ENCODE results near the gene CLCN1.
"Not testable (repeated sequence)": the region's sequence is repeated elsewhere in the genome, so short reads cannot be mapped to it uniquely, and the experiment has no call there.

CLCN1 gene

GRCh38 chr7:143315776-143316175 lies at the start of gene CLCN1:
Gene CLCN1 (plus strand): TSS chr7:143316111. CDS start chr7:143316213, 102 bp downstream.
- no peak for DNase-seq (ENCODE audit: low read depth)

DNA sequence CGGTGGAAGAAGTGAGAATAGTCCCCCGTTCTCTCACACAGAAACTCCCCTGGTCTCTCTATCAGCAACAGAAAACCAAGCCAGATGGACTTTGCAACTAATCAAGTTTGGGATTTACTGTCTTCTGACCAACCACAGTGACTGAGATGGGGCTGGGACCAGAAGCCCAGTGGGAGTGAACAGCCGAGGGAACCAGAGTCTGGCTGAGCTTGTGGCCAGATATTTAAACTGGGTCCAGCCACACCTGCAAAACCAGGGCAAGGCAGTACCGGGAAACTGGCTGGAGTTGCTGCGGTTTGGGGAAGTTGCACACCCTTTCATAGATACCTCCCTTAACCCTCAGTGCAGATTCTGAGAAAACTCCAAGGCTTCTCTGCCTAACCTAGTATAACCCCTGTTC lies 46.7 kb upstream of the CLCN1 start:
- no peak for DNase-seq (ENCODE audit: low read depth)

DNA sequence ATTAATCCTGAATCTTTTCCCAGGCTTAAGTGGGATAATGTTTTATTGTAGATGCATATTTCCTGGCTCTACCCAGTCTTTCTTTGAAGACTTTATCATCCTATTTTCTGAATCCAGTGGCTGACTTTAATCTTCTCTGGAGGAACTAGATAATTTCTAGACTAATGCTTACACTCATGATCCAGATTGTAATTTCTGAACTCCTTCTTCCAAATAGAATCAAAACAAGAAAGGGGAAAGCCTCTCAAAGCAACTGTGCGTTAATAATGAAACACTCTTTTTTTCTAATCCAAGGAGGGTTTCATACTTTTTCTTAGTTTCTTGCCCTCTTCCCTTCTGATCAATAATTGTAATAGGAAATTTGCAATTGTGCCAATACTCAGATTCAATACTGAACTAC lies 44.7 kb upstream of the CLCN1 start:
- DNase-seq (ENCODE audit: low read depth), result no peak

- DNase-seq (ENCODE audit: low read depth), result no peak
These were observed 43.0 kb upstream of the CLCN1 start for GRCh38 chr7:143272871-143273270.

DNA sequence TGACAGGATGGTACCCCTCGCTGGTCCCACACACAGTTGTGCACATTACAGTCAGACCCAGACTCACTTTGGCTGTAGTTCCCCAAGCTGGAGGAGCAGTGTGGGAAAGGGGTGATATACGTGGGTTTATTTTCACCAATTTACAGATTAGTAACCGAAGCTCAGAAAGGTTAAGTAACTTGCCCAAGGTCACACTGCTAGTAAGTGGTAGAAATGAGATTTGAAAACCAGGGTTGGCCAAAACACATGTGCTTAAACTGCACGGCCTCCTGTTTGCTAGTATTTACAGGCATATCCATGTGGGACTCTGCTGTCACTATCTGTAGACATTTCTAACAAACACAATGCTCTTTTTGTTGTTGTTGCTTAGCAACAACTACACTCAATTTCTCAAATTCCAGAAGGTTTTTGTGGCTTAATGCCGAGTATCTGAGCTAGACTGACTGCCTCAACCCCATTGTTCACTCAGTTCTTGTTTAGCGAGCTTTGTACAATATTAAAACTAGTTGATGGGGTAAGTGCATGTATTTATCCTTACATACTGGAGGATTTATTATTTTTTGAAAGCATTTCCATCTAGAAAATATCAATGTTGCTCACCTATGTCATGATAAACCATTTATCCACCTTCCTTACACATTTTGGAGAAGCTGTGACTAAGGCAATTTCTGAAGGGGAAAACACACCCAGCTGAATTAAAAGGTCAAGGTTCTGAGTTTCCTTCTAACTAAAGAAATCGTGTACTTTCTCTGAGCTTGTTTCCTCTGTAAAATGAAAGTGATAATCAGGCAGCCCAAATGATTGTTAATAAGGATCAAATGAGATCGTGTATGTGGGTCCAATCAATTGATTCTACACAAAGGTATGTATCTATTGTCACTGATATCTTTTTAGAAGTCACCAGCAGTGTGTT lies 36.5 kb upstream of the CLCN1 start:
- DNase-seq (ENCODE audit: low read depth), result no peak

- DNase-seq (ENCODE audit: low read depth), result no peak
These were observed 35.8 kb upstream of the CLCN1 start for GRCh38 chr7:143280160-143280559.

GRCh38 chr7:143280566-143280965 lies 35.3 kb upstream of the CLCN1 start:
- no peak for DNase-seq (ENCODE audit: low read depth)

- DNase-seq (ENCODE audit: low read depth), result no peak
These were observed 34.4 kb upstream of the CLCN1 start for GRCh38 chr7:143281529-143281928.

- DNase-seq (ENCODE audit: low read depth), result no peak
These were observed 33.8 kb upstream of the CLCN1 start for GRCh38 chr7:143282124-143282523.

DNA sequence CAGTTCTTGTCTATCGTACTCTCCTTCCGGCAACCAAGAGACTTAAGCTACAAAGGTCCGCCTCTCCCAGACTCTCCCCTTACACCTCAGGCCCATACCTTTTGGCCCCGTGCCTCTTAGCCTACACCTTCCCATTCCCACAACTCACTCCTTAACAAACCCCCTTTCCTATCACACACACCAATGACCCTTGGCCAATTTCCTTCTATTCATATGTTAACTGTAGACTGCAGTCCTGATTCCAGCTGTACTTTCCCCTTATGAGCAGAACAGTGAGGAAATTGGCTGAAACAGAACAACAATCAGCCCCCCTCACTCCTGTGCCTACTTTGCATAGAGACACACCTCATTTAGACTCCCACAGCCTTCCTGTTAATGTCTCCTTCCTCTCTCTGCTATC lies 32.5 kb upstream of the CLCN1 start:
- DNase-seq (ENCODE audit: low read depth), result no peak

DNA sequence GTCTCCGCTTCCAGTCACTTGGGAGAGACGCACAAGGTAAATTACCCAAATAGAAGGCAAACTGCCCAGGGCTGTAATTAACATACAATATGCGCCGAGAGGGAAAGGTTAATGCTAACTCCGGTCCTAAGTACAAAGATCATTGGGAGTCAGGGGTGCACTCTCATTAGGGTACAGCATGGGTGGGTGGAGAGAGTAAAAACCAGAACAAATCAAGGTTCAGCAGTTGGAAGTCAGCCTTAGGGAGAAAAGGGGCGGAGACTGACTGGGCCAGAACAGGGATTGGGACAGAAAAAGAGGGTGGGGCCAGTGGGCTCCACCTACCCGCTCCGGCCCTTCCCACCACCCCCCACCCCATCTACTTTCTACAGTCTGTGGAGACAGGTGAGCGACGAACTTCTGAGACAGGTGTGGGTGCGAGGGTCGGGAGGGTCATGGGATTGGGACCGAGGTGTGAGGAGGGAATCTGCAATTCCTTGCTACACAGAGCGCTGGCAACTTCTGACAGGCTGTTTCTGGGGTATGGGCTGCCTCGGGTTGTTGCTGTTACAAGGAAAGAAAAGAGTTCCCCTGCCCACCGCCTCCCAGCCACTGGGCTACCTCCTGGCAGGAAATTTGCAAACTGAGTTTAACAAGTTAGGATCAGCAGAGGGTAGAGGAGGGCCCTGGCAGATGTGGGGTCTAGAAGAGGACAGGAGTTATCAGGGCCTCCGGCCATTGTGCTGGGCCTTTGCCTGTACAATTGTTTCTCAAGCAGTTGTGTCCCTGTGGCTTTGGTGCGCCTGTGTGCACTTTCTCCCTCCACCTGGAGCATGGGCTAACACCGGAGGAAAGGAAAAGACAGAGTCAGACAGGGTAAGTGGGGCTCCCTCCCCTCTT lies 31.1 kb upstream of the CLCN1 start, which contains the start of gene TMEM139:
TMEM139 (plus strand) TSS at position 368 of the 879 bp plus-strand sequence. CDS start 1,000 bp downstream, outside the sequence.
- DNase-seq (ENCODE audit: low read depth), result no peak

- no peak for DNase-seq (ENCODE audit: low read depth)
These were observed 30.5 kb upstream of the CLCN1 start for GRCh38 chr7:143285470-143285778.

DNA sequence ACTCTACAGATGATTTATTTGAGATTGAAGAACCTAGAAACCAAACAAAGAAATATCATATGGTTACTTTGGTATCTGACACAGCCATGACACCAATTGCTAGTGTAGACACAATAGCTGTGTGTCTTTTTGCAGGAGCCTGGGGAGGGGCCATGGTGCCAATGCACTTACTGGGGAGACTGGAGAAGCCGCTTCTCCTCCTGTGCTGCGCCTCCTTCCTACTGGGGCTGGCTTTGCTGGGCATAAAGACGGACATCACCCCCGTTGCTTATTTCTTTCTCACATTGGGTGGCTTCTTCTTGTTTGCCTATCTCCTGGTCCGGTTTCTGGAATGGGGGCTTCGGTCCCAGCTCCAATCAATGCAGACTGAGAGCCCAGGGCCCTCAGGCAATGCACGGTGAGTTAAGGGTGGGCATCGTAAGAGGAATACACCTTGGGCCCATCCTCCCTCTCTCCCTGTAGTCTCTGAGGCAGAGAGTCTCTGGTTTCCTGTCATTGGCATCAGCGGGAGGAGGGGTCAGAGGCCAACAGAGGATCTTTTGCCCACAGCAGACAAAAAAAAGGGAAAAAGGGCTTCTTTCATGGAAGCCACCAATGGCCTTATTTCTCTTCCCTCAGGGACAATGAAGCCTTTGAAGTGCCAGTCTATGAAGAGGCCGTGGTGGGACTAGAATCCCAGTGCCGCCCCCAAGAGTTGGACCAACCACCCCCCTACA lies 29.9 kb upstream of the CLCN1 start:
- DNase-seq (ENCODE audit: low read depth), result no peak

GRCh38 chr7:143286522-143286890 lies 29.4 kb upstream of the CLCN1 start:
- no peak for DNase-seq (ENCODE audit: low read depth)

DNA sequence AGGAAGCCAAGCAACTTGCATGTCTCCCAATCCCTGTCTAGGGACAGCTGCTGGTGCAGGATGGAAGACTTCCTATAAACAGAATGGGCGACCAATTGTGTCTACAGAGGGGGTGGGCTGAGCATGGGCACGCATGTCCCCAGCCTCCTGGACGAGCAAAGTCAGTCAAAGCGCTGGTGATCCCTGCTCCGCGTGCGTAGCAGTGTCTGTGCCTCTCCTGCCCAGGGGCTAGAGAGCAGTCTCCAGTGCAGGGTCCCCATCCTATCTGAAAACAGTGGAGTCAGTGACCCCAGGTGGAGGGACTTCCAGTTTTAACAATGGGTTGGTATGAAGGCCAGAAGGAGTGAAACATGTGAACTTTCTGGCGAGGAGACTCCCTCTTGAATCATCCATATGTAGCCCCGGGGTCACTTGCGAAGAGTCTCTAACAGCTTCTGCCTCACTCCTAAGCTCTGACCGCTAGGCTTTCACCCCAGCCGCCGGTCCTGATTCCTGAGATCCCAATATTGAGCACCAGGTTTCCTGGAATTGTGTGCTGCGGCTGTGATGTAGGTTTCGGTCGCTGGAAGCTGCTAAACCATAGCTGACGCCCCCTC lies 28.5 kb upstream of the CLCN1 start:
- DNase-seq (ENCODE audit: low read depth), result no peak

GRCh38 chr7:143287935-143288826 lies 27.7 kb upstream of the CLCN1 start, which contains the start of gene CASP2:
Gene CASP2 (plus strand): TSS chr7:143288351. CDS start chr7:143288456, 105 bp downstream.
- peak; percentile 99 for DNase-seq (ENCODE audit: low read depth)

- DNase-seq (ENCODE audit: low read depth), result no peak
These were observed 27.1 kb upstream of the CLCN1 start for GRCh38 chr7:143288836-143289235.

- DNase-seq (ENCODE audit: low read depth), result no peak
These were observed 26.5 kb upstream of the CLCN1 start for GRCh38 chr7:143289421-143289820.

- DNase-seq (ENCODE audit: low read depth), result not testable (repeated sequence)
These were observed 26.0 kb upstream of the CLCN1 start for GRCh38 chr7:143289888-143290287.

DNA sequence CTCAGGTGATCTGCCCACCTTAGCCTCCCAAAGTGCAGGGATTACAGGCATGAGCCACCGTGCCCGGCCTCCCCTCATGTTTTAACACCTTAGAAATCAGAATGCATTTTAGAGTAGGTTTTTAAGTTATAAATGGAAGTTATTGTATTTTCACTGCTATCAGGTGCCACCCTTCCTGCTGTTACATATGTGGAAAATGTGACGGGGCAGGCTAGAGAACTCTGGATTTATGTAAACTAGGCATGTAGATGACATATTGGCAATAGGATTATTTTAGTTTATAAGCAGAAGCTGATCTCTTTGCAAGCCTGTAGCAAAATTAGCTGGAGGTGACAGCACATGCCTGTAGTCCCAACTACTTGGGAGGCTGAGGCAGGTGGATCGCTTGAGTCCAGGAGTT lies 25.6 kb upstream of the CLCN1 start:
- DNase-seq (ENCODE audit: low read depth), result no peak

- DNase-seq (ENCODE audit: low read depth), result no peak
These were observed 23.0 kb upstream of the CLCN1 start for GRCh38 chr7:143292876-143293275.
